Activated CD4-positive, alpha-beta T cell treated with anti-CD3 and anti-CD28 coated beads for 4 hours (primary cell): ENCODE data around the gene KIAA0408.
A peak's percentile ranks its signal among the peaks of the same experiment; 100 is the strongest.
"Not testable (repeated sequence)": the region's sequence is repeated elsewhere in the genome, so short reads cannot be mapped to it uniquely, and the experiment has no call there.

Experiments used
- DNase-seq, 2 donors: peaks; one replicate each; pipeline ENCODE4 v3.0.0-alpha.2; 2020

The KIAA0408 gene

DNA sequence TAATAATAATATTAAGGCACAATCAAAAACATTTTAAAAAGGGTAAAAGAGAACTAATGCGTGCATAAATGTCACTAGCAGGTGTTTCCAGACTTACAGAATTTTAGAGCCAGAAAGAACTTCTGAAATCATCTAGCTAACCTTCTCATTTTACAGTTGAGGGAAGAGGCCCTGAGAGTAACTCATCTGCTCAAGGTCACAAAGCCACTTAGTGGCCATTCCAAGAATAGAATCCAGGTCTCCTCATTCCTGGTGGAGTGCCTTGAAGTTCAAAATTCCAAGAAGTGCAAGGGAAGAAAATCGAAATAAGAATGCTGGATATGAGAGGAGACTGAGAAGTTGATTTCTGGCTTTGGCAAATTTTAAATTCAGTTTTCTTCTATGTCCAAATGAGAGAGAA, 3.2 kb upstream of the KIAA0408 start:
- no peak for DNase-seq

DNA sequence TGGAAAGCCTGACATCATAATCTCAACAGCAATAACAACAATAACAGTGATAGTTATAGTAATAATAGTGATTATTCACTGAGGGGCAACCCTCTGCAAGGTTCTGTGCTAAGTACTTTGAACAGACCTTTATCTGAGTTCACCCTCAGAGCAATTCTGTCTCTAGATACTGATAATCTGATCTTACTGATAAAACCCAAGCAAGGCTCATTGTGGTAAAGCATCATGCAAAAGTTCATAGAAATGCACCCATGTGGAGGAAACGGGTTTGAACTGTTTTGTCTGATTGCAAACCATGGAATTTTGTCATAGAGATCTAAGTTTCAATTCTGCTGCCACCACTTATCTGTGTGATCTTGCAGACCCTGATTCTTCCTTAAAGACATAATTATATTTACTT, 1.3 kb upstream of the KIAA0408 start:
- DNase-seq = no peak

DNA sequence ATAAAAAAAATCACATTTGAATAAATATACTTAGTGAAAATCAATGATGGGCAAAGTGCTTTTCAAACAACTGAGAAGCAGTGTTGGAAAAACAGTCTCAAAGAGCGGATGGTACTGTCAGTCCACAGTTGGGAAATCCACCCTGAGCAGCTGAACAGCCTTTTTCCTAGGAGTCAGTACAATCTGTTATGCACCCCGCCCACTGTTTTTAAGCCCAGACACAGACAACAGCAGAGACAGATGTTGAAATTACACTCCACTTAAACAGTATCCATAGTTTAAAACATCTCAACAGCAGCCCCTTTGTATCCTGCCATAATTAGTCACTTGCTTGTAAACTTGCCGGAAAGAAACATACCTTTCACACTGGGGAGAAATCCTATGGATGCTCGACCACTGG, 372 bp downstream of the KIAA0408 start:
- DNase-seq = no peak

DNA sequence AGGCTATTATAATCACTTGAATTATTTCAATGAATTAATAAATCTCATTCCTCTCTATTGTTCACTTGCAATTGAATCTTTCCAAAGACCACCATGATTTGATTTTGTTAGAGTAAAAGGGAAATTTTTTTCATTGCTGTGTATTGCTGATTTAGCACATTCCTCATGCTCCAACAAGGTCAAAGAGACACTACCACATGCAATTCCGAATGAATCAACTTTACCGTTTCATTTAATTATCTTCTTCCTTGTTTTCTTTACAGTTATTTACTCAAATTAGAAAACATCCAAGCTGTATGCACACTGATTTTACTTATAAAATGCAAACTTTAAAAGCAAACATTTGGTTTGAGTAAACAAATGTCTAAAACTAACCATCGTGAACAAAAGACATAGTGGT, 967 bp downstream of the KIAA0408 start:
- DNase-seq = no peak

DNA sequence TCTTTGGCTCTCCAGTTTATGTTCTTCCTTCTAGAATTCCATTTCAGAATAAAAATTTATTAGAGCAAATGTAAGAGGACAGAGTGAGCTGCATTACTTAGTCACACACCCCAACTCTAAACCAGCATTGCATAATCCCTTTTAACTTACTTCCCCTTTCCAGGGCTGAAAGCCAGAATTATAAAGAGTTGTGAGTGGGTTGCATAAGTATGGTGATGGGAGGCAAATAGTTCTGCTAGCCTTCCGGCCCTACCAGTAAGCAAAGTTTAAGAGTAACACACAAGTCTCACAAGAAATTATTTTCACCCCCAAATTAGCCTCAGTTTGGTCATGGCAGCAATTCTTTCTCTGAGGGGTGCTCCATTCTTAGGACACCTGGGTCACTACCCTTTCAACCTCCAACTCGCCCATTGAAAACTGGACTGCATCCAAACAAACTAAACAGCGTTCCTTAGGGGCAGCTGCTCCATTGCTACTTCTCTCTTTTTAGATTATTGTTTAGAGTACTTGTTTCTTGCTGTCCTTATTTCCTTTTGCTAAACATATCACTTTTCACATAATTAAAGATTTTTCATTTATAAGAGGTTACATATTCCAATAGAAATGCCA, 1.6 kb downstream of the KIAA0408 start:
- DNase-seq = no peak

DNA sequence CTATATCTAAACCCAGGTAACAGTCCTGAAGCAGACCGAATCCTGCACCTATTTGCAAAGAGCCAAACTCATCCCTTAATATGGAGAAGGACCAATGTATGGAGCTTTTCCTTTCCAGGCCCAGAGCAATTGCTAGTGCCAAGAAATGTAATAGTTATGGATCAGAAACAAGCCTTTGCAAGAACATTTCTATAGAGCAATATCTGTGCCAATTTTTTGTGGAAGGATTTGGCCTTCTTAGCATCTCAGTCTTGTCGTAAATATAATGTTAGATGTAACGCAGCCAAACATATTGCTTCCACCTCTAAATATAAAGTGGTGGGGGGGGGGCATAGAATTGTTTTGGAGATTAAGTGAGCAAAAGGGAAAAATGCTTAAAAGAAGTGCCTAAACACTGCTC, 2.7 kb downstream of the KIAA0408 start:
- no peak for DNase-seq

DNA sequence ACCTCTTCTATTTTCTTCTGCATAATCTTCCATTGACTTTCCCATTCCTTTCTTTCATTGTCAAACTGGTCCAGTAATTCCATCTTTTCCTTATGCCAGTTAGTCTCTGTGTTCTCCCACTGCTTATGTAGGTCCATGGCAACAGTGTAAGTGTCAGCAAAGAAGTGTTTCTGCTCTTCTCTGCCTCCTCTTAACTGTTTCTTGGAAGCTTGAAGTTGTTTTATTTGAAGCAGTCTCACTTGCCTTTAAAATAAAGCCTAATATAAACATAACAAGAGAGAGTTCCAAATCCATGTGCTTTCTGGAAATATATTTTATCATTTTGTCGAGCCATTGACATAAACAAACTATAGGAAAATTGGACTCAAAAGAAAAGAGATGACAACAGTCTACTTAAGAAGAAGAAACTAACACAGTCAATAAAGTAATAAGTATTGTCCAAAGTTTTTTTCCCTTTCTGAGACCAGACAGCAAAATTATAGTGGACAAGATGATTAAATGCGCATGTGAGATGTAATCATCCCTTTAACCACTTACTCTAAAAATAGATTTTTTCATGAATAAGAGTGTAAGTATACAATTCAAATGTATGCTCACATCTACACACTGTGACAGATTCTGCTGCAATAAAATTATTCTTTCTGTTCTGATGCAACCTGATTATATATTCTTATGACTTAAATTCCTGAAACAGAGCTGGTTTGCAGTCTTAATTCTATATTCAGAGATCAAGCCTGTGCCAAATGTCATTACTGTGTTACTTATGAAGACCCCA, 5.2 kb downstream of the KIAA0408 start:
- no peak for DNase-seq

DNA sequence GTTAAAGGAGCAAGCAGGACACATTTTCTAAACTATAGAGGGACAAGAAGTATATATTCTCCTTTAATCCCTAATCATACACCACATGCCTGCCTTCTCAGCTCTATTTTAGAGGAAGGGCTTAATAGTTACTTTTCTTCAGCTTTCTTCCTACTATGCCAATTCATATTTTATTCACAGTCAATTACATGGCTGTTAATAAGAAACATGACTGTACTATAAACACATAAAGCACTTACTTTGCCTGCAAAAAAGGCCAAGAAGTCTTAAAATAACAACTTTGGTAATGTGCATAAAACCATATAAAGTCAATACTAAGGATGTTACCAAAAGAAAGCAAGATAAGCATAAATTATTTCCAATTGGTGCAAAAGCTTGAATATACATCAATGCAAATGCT, 6.4 kb downstream of the KIAA0408 start:
- no peak for DNase-seq

DNA sequence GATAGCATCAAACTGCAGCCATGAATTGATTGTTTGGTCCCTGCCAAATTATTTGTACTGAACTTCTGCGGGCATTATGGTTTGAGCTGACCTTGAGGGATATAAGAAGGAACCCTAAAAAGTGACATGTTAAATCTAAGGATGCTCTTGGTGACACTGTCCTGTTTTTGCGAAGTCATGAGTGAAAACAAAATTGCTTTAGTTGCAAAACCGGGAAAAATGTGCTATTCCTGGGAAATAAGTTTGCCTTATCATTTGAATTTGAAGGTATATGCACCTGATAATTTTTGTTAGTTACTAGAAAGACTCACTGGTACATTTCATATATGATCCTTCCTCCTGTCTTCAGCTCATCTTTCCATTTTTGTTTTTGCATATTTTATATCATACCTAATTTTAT, 7.8 kb downstream of the KIAA0408 start:
- DNase-seq = no peak

DNA sequence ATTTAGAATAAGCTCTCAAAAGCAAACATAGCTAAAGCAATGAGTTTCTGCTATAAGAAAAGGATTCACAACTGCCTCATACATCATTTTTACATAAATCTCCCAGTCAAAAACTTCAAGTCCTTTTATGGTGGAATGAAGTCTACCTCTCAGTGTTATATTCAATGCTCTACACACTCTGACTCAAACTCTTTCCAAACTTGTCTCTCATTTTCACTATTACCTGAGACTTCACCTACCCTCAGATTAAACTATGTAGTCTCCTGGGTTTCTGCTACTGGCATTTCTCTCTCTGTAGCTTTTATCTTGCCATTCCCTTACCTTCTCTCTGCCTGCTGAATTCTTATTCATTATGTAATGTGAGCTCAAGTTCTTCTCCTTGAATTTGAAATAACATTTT, 11.4 kb downstream of the KIAA0408 start:
- DNase-seq = no peak

DNA sequence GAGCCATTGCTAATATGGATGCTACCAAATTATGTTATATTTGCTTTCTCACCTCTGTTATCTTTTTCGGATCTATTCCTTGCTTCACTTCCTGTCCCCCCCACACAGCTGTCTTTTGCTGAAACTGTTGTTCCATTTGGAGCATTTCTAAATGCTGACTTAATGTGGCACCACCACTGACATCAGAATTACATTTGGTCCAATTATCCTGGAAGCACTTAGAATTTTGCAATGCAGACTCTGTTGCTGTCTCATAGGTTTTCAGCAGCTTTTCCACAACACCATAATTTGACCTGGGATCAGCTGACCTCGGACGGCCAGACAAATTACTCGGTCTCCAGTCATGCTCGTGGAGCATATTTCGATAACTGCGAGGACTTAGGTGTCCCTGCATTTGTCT, 12.8 kb downstream of the KIAA0408 start:
- no peak for DNase-seq

DNA sequence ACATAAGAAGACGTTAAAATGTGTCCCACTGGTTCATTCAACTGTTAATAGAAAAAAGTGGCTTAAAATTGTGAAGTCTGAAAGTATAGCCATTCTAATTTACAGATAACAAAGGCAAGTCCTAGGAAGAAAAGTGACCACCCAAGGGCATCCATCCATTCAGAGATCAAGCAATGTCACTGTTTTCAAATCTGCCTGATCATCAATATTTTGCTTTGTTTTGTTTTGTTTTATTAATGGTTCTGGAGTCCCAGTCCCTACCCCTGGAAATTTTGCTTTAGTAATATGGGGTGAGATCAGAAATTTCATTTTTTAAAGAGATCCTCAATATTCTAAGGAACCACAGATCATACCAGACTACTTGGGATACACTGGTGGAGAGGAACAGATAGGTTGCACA, 17.3 kb downstream of the KIAA0408 start:
- no peak for DNase-seq

DNA sequence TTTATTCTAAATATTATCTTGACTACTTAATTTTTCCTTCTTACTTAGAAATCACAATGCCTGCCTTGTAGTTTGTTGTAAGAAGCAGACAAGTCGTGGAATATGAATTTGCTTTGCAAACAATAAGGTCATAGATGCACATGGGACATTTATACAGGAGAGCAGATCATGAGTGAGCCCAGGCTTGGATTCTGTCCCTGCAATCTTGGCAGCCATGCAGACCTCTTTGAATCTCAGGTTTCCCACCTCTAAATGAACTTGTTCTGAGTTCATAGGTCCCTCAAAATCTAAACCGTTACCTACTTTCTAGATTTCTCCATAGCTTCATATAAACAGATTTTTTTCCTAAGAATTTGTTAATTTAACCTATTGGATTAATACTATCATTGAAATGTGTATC, 19.5 kb downstream of the KIAA0408 start:
- no peak for DNase-seq

DNA sequence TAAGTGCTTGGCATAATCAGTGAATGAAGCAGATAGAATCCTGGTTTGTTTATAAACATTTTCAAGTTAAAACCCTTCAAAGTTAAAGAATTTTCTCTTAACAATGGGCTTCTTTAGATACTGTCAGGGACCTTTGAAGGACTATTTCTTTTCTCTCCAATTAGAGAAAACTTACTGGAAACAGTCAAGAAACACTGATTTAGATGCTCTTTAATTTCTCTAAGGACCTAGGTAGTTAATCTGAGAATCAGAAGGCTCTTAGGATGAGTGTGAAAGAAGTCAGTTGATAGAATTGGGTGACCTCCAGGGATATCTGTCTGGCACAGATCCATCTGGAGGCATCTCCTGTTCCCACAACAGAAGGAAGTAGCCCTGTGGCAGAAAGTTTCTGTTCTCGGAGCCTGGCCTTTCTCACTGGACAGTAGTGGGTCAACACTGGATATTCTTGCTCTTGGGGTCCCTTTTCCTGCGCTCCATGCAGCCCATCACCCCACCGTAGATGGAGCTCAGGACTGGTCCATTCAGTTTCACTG, 22.5 kb downstream of the KIAA0408 start:
- no peak for DNase-seq

DNA sequence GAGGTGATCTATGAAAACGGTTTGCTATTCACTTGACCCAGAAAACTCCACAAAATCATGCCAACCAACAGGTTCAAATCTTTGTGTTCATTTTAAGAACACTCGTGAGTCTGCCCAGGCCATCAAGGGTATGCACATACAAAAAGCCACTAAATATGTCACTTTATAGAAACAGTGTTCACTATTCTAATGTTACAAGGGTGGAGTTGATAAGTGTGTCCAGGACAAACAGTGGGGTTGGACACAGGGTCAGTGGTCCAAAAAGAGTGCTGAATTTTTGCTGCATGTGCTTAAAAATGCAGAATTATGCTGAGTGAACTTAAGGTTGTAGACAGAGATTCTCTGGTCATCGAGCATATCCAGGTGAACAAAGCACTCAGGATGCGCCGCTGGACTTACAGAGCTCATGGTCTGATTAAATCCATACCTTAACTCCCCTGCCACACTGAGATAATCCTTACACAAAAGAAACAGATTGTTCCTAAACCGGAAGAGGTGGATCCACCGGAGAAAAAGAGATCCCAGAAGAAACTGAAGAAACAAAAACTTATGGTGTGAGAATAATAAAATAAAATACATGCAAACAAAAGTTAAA, 23.5 kb downstream of the KIAA0408 start:
- no peak for DNase-seq

DNA sequence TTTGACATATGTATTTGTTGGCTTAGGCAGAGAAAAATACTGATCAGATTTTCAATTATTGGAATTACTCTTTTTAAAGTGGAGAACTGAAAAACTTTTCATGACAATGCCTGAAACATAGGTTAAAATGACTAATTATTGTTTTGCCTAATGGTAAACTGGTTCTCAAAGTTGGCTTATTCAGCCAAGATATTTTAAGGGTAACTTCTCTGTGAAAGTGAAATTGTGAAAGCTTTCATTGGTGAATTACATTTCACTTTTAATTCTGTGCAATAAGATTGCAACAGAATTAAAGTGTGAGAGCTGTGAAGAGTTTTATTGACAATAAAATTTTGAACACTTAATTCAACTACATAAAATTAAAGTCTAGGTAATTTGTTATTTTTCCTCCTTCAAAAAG, 24.5 kb downstream of the KIAA0408 start:
- DNase-seq = no peak

DNA sequence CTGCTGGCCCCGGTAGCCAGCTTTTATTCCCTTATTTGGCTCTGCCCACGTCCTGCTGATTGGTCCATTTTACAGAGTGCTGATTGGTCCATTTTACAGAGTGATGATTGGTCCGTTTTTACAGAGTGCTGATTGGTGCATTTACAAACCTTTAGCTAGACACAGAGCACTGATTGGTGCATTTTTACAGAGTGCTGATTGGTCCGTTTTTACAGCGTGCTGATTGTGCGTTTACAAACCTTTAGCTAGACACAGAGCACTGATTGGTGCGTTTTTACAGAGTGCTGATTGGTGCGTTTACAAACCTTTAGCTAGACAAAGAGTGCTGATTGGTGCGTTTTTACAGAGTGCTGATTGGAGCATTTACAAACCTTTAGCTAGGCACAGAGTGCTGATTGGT, 30.6 kb downstream of the KIAA0408 start:
- not testable (repeated sequence) for DNase-seq

DNA sequence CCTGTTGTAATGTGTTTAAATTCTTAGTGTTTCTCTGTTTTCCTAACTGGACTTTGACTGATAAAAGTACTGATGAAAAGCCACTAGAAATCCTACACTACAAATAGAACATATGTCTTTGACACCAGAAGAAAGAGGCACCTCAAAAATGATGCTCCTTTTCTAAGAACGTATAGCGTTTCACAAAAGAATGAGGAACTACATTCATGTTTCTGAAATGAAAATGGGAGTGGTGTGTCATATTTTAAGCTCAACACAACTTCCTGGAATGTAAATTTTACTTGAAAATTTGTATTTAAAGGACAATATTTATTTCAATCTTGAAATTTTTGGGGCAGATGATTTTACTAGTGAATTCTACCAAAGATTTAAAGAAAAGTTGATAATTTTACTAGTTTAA, 35.3 kb downstream of the KIAA0408 start:
- no peak for DNase-seq

DNA sequence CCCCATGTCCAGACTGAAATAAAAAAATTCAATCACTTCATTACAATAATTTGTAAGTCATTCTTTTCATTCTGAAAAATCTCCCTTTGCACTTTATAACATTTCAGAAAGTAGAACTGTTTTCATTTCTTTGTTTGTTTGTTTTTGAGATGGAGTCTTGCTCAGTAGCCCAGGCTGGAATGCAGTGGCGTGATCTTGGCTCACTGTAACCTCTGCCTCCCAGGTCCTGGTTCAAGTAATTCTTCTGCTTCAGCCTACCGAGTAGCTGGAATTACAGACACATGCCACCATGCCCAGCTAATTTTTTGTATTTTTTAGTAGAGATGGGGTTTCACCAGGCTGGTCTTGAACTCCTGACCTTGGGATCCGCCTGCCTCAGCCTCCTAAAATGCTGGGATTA, 38.0 kb downstream of the KIAA0408 start:
- not testable (repeated sequence) for DNase-seq

DNA sequence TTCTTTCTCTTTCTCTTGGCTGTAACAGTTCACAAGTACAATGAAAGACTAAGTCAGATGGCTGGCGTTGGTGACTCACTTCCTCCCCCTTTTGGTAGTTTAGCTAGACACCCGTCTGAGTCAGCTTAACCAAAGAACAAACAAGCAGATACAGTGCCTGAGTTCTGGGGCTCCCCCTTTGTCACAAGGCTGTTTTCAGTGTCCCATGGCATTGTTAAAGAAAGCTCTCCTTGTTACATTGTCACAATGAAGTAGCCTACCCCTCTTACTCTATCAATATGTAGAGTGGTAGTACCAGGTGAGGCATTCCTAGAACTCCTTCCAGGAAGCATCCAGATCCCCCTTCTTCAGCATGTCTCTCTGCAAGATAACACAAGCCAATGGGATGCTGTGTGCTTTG, 38.6 kb downstream of the KIAA0408 start:
- peak; percentile 73 to 79 for DNase-seq

DNA sequence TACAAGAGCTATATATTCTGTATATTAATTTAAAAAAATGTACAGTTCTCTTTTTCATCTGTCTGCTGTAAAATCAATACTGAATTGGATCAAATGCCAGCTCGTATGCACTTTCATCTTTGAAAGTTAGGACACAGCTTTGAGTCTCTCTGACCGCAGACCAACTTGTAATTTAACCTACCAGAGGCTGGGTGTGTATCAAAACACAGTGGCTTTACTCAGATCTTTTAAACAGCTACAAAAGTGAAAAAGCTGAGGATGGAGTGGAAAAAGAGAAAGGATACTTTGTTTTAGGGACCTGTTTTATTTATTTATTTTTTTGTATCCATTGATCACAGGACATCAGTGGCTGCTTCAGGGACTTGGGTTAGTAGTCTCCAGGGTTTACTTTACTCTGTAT, 44.1 kb downstream of the KIAA0408 start:
- no peak for DNase-seq

DNA sequence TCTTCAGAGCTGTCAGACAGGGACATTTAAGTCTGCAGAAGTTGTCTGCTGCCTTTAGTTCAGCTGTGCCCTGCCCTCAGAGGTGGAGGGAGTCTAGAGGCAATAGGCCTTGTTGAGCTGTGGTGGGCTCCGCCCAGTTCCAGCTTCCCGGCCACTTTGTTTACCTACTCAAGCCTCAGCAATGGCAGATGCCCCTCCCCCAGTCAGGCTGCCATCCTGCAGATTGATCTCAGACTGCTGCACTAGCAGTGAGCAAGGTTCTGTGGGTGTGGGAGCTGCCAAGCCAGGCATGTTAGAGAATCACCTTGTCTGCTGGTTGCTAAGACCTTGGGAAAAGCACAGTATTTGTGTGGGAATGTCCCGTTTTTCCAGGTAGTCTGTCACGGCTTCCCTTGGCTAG, 46.1 kb downstream of the KIAA0408 start:
- DNase-seq = not testable (repeated sequence)

DNA sequence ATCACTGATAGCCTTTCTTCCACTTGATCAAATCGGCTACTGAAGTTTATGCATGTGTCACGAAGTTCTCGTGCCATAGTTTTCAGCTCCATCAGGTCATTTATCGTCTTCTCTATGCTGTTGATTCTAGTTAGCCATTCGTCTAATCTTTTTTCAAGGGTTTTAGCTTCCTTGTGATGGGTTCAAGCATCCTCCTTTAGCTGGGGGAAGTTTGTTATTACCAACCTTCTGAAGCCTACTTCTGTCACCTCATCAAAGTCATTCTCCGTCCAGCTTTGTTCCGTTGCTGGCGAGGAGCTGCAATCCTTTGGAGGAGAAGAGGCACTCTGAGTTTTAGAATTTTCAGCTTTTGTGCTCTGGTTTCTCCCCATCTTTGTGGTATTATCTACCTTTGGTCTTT, 47.2 kb downstream of the KIAA0408 start:
- DNase-seq = not testable (repeated sequence)
